ENCODE measurements around the gene CAPN1. TPM values are rescaled to one million over a fixed set of nuclear protein-coding genes. Genes with fewer than 3 reads are reported as not detected.

Gene CAPN1
- 256 TPM for total RNA-seq (2021; ENCODE audit: unreplicated experiment)
- 263 TPM for polyA plus RNA-seq (2012; ENCODE audit: insufficient read length)
- Bru-seq, nascent RNA: percentile 77 among the genes with signal in this experiment
- BruChase-seq, experiment 1, labeled RNA remaining after a 2-hour chase: percentile 82 among the genes with signal in this experiment
- percentile 88 among the genes with signal in this experiment for BruChase-seq, experiment 2, labeled RNA remaining after a 6-hour chase
- long read RNA-seq, partial matches to known transcripts: 179 of 605 reads
- long read RNA-seq, other reads (novel, unspliced or antisense): 425 of 605 reads

DNA sequence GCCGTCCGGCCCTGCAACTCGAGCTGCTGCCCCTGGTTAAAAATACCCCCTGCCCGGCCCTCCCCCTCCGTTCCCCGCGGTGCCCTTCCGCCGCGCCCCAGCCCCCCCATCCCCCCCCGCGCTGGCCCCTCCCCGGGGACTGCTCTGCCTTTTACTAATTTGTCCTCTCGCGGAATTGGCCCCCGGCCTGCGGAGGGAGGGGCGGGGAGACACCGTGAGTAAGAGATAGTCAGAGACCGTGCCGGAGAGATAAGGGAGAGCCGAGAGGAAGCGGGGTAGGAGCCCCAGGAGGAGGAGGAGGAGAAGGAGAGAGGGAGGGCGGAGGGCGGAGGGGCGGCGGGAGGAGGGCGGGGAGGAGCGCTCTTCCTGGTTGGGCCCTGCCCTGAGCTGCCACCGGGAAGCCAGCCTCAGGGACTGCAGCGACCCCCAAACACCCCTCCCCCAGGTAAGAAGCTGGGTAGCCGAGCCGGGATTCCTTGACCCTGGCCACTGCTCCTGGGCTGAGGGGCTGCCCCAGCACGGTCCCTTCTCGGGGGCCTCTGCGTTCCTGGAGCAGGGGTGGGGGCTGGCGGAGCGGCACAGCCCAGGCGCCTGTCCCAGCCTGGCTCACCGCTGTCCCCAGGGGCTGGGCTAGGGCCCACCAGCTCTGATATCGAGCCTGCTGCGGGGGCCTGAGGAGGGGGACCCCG is at the start of gene CAPN1:
TSS of gene CAPN1 (plus strand) at position 360 of the 689 bp plus-strand sequence. CDS start 774 bp downstream, outside the sequence.
- DNase-seq (ENCODE audit: low read depth, low spot score) (no peak), ATAC-seq (peak; percentile 81)
- Histone ChIP-seq H3K27me3 (ENCODE audit: control insufficient read depth, insufficient read depth, low read length) (no peaks in the 10 kb centered on the region), H3K27ac (ENCODE audit: low read length) (peak within 1 kb of the TSS; percentile 93), H3K36me3 (ENCODE audit: control insufficient read depth, insufficient read depth, low read length) (peaks cover 7% of the 10 kb centered on the region; the same call in 1 of the 2 replicates), H3K9me3 (ENCODE audit: control insufficient read depth, insufficient read depth, low read depth, low read length) (no peaks in the 10 kb centered on the region), H3K4me1 (ENCODE audit: control insufficient read depth, insufficient read depth, low read length) (peaks cover 16% of the 10 kb centered on the region), H3K4me3 (ENCODE audit: low read depth in 2 of 2, low read length in 2 of 2) (peak within 1 kb of the TSS; percentile 79 to 95)
- peak; percentile 62; the same call in 1 of the 2 replicates for TF ChIP-seq POLR2AphosphoS5 (IDR thresholded peaks at IDR 0.05; ENCODE audit: low read depth, low read length)
- no peak for TF ChIP-seq SIN3A (IDR thresholded peaks at IDR 0.05; ENCODE audit: borderline replicate concordance, insufficient read depth, low read depth, low read length)
- TF ChIP-seq, protein P1, sequence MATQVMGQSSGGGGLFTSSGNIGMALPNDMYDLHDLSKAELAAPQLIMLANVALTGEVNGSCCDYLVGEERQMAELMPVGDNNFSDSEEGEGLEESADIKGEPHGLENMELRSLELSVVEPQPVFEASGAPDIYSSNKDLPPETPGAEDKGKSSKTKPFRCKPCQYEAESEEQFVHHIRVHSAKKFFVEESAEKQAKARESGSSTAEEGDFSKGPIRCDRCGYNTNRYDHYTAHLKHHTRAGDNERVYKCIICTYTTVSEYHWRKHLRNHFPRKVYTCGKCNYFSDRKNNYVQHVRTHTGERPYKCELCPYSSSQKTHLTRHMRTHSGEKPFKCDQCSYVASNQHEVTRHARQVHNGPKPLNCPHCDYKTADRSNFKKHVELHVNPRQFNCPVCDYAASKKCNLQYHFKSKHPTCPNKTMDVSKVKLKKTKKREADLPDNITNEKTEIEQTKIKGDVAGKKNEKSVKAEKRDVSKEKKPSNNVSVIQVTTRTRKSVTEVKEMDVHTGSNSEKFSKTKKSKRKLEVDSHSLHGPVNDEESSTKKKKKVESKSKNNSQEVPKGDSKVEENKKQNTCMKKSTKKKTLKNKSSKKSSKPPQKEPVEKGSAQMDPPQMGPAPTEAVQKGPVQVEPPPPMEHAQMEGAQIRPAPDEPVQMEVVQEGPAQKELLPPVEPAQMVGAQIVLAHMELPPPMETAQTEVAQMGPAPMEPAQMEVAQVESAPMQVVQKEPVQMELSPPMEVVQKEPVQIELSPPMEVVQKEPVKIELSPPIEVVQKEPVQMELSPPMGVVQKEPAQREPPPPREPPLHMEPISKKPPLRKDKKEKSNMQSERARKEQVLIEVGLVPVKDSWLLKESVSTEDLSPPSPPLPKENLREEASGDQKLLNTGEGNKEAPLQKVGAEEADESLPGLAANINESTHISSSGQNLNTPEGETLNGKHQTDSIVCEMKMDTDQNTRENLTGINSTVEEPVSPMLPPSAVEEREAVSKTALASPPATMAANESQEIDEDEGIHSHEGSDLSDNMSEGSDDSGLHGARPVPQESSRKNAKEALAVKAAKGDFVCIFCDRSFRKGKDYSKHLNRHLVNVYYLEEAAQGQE (IDR thresholded peaks at IDR 0.05; ENCODE audit: insufficient read depth in 1 of 2, low read depth in 2 of 2, low read length in 1 of 2): no peak
- in situ Hi-C loops (cut with HindIII; ENCODE audit: low pct_unique_long_range_greater_than_20kb, low sequenced_read_pairs) (no loop called here), intact Hi-C loops (cut with micrococcal nuclease; ENCODE audit: unreplicated experiment) (loop anchor here (10.0 kb wide), 1 partner anchor 47 kb away; the partner anchor contains the start of gene SYVN1)
- ChIA-PET CTCF (interaction anchor here (0.5 to 0.6 kb wide), 2 partner anchors 17 to 87 kb away, joined by 4 to 7 read pairs; no protein-coding TSS in a partner anchor), POLR2A (no interaction called here)
- BruUV-seq (replicated peaks): no TSS peak

DNA sequence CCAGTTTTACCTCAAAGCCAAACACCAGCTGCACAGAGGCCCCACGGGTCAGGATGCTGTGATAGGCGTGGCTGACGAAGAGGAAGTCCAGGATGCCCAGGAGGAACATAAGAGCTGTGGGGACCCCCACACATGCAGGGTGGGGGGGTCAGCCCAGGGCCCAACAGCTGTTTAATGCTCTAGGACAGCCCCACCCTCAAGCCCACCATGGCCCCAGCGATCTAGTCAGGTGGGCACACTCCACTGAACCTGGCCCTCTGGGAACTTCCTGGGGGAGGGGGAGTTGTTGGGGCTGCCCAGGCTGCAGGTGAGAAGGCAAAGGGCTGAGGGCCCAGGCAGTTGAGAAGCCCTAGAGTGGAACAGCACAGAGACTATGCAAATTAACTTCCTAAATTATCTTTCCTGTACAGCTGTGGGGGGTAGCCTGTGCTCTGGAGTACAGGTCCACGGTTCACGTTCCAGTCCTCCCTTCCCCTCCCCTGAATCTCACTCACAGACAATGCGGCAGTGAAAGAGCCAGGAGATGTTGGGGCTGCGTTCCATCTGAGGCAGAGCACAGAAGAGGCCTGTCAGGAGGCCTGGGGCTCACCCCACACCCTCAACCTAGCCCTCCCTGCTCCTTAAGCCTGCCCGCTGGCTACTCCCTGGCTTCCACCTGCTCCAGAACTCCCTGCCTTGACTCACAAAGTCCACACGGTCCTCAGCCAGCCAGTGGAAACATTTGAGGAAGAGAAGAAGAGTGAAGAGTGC is 49.3 kb upstream of the CAPN1 start:
- POLR2A ChIA-PET: no interaction called here
- ATAC-seq (no peak), DNase-seq (ENCODE audit: low read depth, low spot score) (no peak)
- Histone ChIP-seq H3K4me3 (ENCODE audit: low read depth in 2 of 2, low read length in 2 of 2) (peak overlapping the region in 1 of 2 experiments; percentile 96; a peak in 1 of 4 replicates), H3K27me3 (ENCODE audit: control insufficient read depth, insufficient read depth, low read length) (no peaks in the 10 kb centered on the region), H3K9me3 (ENCODE audit: control insufficient read depth, insufficient read depth, low read depth, low read length) (no peaks in the 10 kb centered on the region), H3K27ac (ENCODE audit: low read length) (no peak overlapping the region; the same call in 1 of the 2 replicates), H3K4me1 (ENCODE audit: control insufficient read depth, insufficient read depth, low read length) (peaks cover 16% of the 10 kb centered on the region), H3K36me3 (ENCODE audit: control insufficient read depth, insufficient read depth, low read length) (peaks cover 9% of the 10 kb centered on the region; the same call in 1 of the 2 replicates)
- CTCF ChIA-PET: interaction anchor here (0.6 kb wide), 1 partner anchor 17 kb away, joined by 3 read pairs; no protein-coding TSS in a partner anchor
- intact Hi-C loops (cut with micrococcal nuclease; ENCODE audit: unreplicated experiment): loop anchor here (10.0 kb wide), 1 partner anchor 52 kb away; the partner anchor contains the start of gene CAPN1
- BruUV-seq (replicated peaks): no TSS peak
- in situ Hi-C loops (cut with HindIII; ENCODE audit: low pct_unique_long_range_greater_than_20kb, low sequenced_read_pairs): no loop called here
- no peak for TF ChIP-seq SIN3A (IDR thresholded peaks at IDR 0.05; ENCODE audit: borderline replicate concordance, insufficient read depth, low read depth, low read length)

Measured in Panc1 (cell line).